ENCODE results near the gene MAEA.

Gene MAEA

GRCh38 chr4:1298461-1298860 lies 8.8 kb downstream of the MAEA start:
- FAIRE-seq: no peak
- no peak for DNase-seq (ENCODE audit: insufficient read length, low spot score)

GRCh38 chr4:1299301-1299860 lies 9.7 kb downstream of the MAEA start:
- FAIRE-seq (no peak), DNase-seq (ENCODE audit: insufficient read length, low spot score) (no peak)

GRCh38 chr4:1300466-1301455 lies 11.1 kb downstream of the MAEA start:
- peak; percentile 59 for FAIRE-seq
- DNase-seq (ENCODE audit: insufficient read length, low spot score): no peak

DNA sequence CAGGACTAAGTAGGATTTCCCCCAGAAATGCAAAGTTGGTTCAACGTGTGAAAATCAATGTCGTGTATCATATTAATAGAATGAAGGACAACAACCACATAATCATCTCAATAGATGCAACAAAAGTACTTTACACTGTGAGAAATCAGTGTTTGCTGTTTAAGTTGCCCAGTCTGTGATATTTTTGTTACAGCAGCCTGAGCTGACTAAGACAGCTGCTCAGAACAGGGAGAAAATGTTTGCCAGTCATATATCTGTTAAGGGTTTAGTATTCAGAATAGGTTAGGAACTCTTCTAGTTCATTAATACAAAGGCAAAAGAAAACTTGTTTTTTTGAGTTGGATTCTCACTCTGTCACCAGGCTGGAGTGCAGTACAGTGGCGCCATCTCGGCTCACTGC lies 12.5 kb downstream of the MAEA start:
- DNase-seq (ENCODE audit: insufficient read length, low spot score) (no peak), FAIRE-seq (no peak)

GRCh38 chr4:1305261-1305711 lies 15.6 kb downstream of the MAEA start:
- FAIRE-seq: no peak
- DNase-seq (ENCODE audit: insufficient read length, low spot score): no peak

DNA sequence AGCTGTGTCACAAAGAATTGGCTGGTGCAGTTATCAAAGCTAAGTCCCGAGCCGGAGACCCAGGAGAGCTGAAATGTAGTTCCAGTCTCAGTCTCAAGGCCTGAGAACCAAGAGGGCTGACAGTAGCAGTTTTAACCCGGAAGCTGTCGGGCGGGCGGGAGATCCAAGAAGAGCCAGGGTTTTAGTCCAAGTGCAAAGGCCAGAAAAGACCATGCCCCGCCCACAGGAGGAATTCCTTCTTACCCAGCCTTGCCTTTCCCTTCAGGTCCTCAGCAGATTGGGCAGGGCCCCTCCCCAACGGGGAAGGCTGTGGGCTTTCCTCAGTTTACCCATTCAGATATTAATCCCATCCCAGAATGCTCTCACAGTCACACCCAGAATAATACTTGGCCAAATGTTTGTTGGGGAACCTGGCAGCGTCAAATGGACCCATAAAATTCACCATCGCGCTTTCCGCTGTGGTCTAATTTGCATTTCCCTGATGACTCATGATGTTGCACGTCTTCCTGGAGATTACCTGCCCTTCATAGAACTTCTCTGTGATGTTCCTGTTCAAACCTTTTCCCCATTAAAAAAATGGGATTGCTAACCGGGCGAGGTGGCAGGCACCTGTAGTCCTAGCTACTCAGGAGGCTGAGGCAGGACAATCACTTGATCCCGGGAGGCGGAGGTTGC lies 16.2 kb downstream of the MAEA start:
- DNase-seq (ENCODE audit: insufficient read length, low spot score): no peak
- no peak for FAIRE-seq

GRCh38 chr4:1307951-1308735 lies 18.5 kb downstream of the MAEA start:
- DNase-seq (ENCODE audit: insufficient read length, low spot score) (no peak), FAIRE-seq (peak; percentile 20)

GRCh38 chr4:1309261-1310010 lies 19.7 kb downstream of the MAEA start:
- DNase-seq (ENCODE audit: insufficient read length, low spot score): peak; percentile 87
- no peak for FAIRE-seq

GRCh38 chr4:1310031-1310795 lies 20.5 kb downstream of the MAEA start:
- DNase-seq (ENCODE audit: insufficient read length, low spot score): no peak
- FAIRE-seq: peak; percentile 49

DNA sequence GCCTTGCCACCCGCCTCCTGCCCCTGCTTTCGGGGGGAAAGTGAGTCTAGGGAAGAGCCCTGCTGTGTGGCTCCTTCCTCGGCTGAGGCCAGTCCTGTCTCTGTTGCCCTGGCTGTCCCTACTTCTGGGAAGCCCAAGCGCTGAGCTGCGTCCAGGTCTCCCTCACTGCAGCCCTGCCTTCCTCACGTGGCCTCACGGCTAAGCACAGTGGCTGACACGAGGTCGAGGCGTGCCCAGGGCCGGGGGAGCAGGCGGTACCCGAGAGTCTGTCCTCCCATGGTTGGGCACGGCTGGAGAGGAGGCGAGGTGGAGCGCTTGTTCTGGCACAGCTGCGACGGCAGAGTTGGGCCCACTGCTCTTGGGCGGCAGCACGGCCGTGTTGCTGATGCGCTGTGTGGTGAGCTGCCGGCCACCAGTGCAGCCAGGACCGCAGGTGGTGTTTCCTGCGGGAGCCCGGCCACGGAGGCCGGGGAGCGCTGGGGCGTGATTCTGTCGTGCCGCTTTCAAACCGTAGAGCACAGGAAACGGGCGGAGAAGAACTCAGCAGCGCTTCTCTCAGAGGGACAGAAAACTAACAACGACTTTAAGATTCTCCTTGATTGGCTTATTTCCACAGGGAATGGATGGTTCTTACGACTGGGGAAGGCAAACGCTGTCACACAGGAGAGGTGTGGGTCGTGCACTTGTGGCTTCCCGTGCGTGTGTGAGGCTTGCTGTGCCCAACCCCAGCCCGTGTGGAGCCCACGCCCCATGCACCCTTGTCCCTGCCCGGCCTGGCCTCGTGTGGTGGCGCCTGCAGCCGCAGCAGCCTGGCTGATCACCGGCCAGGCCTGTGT lies 21.3 kb downstream of the MAEA start:
- no peak for FAIRE-seq

DNA sequence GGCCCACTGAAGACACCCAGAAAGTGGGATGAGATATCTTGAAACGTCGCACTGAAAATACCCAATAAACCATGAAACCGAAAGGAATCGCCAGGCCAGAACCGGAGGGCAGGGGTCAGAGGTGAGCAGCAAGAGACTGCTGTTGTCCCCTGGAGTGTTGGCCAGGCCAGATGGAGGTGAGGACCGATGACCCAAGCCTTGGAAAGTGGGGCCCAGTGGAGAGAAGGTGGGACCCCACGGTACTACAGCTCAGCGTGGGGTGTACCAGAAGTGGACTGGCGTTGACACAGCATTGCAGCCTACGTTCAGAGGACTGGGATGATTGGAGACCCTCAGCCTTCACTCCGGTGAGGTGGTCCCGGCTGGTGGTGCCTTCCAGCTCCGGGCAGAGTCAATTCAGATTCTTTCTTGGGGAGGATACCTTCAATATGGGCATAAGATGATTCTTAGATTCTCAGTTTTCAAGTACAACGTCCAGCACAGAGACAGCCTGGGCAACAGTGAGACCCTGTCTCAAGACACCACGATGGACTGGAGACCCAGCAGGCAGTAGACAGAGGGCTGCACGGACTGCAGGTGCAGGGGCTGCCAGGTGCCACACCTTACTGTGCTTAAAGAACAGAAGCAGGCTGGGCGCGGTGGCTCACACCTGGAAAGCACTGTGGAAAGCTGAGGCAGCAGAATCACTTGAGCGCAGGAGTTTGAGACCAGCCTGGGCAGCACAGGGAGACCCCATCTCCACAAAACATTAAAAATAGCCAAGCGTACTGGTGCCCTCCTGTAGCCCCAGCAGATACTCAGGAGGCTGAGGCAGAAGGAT lies 23.3 kb downstream of the MAEA start:
- no peak for FAIRE-seq
- no peak for DNase-seq (ENCODE audit: insufficient read length, low spot score)

More for the DNA sequence above, 21.3 kb downstream of the MAEA start:
- no peak for DNase-seq (ENCODE audit: insufficient read length, low spot score)

DNA sequence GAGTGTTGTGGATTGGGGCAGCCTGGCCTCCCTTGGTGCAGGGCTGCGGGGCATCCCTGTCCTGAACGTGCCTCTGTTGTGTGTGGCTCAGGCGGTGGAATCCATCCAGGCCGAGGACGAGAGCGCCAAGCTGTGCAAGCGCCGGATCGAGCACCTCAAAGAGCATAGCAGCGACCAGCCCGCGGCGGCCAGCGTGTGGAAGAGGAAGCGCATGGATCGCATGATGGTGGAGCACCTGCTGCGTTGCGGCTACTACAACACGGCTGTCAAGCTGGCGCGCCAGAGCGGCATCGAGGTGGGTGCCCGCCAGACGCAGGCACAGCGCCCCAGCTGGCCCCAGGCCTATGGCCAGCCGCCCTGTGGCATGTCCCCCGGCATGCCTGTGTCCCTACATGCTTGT lies 25.6 kb downstream of the MAEA start:
- FAIRE-seq: no peak
- no peak for DNase-seq (ENCODE audit: insufficient read length, low spot score)

DNA sequence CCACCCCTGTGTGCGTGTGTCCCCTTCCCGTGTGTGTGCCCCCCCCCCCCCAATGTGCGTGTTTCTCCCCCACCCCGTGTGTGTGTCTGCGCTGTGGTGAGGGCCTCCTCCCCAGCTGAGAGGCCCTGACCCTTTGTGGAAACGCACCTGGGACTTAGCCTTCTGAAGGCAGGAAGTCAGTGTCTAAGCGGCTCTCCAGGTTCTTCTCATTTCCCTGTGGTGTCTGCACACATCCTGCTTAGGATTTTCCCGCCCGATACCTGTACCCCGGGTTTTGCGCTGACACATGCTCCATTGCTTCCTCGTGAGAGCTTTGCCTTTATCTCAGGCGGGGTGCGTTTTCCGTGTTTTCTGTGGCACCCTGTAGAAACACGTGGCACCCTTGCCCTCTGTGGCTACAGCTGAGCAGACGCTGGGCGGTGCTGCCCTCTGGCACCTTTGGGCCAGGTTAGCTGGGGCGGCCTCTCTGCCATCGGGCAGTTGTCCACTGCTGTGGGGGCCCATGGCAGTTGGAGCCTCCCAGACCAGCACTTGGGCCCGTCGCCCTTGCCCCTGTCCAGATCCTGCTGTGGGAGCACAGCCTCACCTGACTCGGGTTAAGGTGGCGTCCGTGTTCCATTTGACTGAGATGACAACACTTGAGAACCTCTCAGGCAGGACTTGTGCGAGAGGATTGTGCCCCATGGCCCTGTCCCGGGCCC lies 26.3 kb downstream of the MAEA start:
- no peak for FAIRE-seq
- DNase-seq (ENCODE audit: insufficient read length, low spot score): no peak

GRCh38 chr4:1316537-1317168 lies 27.0 kb downstream of the MAEA start:
- FAIRE-seq: peak; percentile 4
- no peak for DNase-seq (ENCODE audit: insufficient read length, low spot score)

DNA sequence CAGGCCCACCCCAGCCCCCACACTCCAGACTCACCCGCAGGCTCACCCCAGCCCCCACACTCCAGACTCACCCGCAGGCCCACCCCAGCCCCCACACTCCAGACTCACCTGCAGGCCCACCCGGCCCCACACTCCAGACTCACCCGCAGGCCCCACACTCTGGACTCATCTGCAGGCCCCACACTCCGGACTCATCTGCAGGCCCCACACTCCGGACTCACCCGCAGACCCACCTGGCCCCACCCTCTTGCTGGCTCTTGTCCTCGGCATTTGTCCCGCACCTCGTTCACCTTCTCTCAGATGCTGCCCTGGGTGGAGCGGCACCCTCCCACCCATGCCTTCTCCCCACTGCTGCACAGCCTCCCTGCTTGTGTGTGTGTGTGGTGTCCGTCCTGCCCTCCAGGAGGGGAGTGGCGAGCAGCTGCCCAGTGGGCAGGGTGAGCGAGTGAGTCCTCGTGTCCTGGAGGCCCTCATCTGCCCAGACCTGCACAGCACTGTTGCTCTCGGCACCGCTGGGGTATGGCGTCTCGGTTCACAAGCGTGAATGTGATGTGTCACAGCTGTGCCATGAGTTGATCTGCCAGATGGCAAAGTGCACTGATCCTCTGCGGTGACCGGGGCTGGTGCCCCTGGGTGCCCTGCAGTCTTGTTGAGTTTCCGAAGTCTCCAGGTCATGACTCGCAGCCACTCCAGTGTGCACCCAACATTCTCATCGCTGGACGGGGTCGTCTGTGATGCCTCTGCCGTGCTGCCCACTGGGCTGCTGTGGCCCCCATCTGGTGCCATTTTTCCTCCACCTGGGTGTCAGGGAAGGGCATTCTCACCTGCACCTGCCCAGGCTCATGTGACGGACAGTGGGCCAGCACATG lies 27.7 kb downstream of the MAEA start:
- FAIRE-seq (peak; percentile 23), DNase-seq (ENCODE audit: insufficient read length, low spot score) (no peak)

DNA sequence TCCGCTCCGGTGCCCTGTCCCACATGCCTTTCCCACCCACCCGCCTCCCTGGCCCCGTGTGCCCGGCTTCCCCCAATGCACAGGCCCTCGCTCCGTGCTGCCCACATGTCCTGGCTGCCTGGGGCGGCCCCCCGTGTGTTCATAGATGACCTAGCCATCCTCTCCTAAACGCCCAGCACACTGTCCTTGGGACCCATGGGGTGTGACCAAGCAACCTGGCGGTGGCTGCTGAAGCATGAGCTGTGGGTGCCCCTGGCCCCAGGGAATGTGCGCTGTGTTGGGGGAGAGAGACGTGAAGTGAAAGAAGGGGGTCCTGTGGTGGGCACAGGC lies 28.3 kb downstream of the MAEA start:
- FAIRE-seq (no peak), DNase-seq (ENCODE audit: insufficient read length, low spot score) (no peak)

Data from HTR-8/SVneo (cell line).